ENCODE data around the gene C10orf120.

- TF ChIP-seq CTCF (conservative IDR thresholded peaks at IDR 0.05; ENCODE audit: low read length) (no peak), EZH2phosphoT487 (IDR thresholded peaks at IDR 0.05; ENCODE audit: borderline replicate concordance, low read depth, low read length) (no peak)
Measured at GRCh38 chr10:122706467-122706866, 6.8 kb upstream of the C10orf120 start.

Data from OCI-LY7 (cell line).